HG03159 (cell line): Measurements from ENCODE around the gene TAF7.
"Not testable (repeated sequence)": the region's sequence is repeated elsewhere in the genome, so short reads cannot be mapped to it uniquely, and the experiment has no call there.

ENCODE experiments used
- ATAC-seq: cut with Tn5 transposase; IDR thresholded peaks from one replicate; pipeline ENCODE4 v1.9.1; 2021; ENCODE audit warnings: mild to moderate bottlenecking, moderate library complexity; ENCODE audit not compliant: unreplicated experiment

TAF7 gene

GRCh38 chr5:141320225-141321169 lies at the start of gene TAF7:
Gene TAF7 (minus strand): TSS chr5:141320784. CDS start chr5:141320044, 740 bp downstream.
- ATAC-seq, result peak; percentile 91

DNA sequence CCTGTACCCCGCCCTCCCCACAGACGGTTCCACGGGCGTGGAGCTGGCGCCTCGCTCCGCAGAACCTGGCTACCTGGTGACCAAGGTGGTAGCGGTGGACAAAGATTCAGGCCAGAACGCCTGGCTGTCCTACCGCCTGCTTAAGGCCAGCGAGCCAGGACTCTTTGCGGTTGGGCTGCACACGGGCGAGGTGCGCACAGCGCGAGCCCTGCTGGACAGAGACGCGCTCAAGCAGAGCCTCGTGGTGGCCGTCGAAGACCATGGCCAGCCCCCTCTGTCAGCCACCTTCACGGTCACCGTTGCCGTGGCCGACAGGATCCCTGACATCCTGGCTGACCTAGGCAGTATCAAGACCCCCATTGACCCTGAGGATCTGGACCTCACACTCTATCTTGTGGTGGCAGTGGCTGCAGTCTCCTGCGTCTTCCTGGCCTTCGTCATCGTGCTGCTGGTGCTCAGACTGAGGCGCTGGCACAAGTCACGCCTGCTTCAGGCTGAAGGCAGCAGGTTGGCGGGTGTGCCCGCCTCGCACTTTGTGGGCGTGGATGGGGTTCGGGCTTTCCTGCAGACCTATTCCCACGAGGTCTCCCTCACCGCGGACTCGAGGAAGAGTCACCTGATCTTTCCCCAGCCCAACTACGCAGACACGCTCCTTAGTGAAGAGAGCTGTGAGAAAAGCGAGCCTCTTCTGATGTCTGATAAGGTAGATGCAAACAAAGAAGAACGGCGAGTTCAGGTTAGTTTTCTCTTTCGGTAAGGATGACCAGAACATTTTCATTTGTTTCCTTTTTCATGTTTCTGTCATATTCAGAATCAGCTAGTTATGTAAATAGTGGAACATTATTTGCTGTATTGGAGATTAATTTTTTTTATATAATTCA lies 45.7 kb upstream of the TAF7 start:
- ATAC-seq, result no peak

- ATAC-seq, result no peak
Observed at GRCh38 chr5:141363952-141364660, 43.5 kb upstream of the TAF7 start, which contains the start of gene PCDHGA5. Gene PCDHGA5 (plus strand): TSS chr5:141364162. CDS start chr5:141364331, 169 bp downstream.

GRCh38 chr5:141362719-141363118 lies 42.1 kb upstream of the TAF7 start:
- ATAC-seq, result no peak

DNA sequence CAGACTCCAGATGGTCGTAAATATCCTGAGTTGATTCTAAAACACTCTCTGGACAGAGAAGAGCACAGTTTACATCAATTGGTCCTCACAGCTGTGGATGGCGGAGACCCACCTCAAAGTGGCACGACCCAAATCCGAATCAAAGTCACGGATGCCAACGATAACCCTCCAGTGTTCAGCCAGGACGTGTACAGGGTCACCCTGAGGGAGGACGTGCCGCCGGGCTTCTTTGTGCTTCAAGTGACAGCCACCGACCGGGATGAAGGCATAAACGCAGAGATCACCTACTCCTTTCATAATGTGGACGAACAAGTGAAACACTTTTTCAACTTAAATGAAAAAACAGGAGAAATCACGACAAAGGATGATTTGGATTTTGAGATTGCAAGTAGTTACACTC lies 40.1 kb upstream of the TAF7 start:
- ATAC-seq, result no peak

DNA sequence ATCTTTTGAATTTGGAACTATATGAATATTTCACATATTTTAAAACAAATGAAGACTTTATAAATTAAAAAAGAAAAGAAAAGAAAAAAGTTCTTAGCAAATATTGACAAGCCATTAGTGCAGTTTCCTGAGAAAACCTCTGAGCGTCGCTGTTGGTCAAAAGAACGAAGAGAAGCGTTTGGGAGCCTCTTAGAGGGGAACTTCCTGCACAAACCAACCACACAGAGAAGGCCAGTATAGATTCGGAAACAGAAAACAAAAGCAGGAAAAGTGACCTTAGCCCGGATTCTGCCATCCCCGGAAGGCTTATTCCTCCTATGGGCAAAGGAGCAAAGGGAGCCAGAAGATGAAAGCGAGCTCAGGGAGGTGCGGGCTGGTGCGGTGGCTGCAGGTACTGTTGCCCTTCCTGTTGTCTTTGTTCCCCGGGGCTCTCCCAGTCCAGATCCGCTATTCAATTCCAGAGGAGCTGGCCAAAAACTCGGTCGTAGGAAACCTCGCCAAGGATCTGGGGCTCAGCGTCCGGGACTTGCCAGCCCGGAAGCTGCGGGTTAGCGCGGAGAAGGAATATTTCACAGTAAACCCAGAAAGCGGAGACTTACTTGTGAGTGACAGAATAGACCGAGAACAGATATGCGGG lies 39.3 kb upstream of the TAF7 start, which contains the start of gene PCDHGB2:
Gene PCDHGB2 (plus strand): TSS at position 205 of the 637 bp plus-strand sequence. CDS start 142 bp downstream, at position 347.
- peak; percentile 57 for ATAC-seq

DNA sequence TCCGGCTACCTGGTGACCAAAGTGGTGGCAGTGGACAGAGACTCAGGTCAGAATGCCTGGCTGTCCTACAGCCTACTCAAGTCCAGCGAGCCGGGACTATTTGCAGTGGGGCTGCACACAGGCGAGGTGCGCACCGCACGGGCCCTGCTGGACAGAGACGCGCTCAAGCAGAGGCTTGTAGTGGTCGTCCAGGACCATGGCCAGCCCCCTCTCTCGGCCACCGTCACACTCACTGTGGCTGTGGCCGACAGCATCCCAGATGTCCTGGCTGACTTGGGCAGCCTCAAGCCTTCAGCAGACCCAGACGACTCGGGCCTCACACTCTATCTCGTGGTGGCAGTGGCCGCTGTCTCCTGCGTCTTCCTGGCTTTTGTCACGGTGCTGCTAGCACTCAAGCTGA lies 36.4 kb upstream of the TAF7 start:
- ATAC-seq, result no peak

DNA sequence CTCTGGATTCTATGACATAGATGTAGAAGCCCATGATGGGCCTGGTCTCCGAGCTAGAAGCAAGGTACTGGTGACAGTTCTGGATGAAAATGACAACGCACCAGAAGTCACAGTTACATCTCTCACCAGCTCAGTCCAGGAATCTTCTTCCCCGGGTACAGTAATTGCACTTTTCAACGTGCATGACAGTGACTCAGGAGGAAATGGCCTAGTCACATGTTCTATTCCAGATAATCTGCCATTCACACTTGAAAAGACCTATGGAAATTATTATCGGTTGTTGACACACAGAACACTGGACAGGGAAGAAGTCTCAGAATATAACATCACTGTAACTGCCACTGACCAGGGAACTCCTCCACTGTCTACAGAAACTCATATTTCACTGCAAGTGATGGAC lies 35.5 kb upstream of the TAF7 start:
- ATAC-seq, result no peak

GRCh38 chr5:141355641-141356040 lies 35.1 kb upstream of the TAF7 start:
- ATAC-seq, result no peak

DNA sequence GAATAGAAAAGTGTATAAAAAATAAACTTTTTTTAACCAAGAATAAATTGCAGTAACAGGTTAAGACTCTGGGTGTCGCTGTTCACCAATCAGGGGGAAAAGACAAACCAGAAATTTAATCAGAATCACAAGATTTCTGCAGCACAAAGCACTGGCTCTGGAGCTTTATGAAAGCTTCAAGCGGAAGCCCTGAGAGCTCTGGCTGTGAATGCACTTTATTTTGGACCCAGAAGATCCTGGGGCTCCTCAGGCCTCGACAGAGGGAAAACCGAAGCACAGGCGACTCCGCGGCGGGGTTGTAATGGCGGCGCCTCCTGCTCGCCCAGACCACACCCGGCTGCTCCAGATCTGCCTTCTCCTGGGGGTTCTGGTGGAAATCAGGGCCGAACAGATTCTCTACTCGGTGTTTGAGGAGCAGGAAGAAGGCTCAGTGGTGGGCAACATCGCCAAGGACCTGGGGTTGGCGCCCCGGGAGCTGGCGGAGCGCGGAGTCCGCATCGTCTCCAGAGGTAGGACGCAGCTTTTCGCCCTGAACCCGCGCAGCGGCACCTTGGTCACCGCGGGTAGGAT lies 34.4 kb upstream of the TAF7 start, which contains the start of gene PCDHGA4:
Gene PCDHGA4 (plus strand): TSS at position 122 of the 570 bp plus-strand sequence. CDS start 87 bp downstream, at position 209.
- no peak for ATAC-seq

GRCh38 chr5:141351591-141351990 lies 31.0 kb upstream of the TAF7 start:
- no peak for ATAC-seq

DNA sequence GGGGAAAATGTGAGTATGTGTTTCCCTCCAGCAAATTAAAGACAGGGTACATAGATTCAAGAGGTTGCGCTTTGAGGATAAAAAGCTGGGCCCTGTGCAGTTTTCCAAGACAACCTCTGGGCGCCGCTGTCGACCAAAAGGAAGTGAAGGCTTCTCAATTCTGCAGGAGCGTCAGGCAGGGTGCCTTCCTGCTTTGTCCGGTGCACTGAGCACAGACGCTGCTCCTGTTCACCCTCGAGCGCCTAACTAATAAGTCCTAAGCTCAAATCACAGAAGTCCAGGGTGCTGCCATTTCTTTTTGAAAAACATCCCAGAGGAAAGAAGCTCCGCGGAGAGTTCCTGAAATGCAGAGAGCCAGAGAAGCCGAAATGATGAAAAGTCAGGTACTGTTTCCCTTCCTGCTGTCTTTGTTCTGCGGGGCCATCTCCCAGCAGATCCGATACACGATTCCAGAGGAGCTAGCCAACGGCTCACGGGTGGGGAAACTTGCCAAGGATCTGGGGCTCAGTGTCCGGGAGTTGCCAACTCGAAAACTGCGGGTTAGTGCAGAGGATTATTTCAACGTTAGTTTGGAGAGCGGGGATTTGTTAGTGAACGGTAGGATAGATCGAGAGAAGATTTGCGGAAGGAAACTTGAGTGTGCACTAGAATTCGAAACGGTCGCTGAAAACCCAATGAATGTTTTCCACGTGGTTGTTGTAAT lies 29.5 kb upstream of the TAF7 start, which contains the start of gene PCDHGB1:
Gene PCDHGB1 (plus strand): TSS at position 183 of the 703 bp plus-strand sequence. CDS start 162 bp downstream, at position 345.
- ATAC-seq, result no peak

DNA sequence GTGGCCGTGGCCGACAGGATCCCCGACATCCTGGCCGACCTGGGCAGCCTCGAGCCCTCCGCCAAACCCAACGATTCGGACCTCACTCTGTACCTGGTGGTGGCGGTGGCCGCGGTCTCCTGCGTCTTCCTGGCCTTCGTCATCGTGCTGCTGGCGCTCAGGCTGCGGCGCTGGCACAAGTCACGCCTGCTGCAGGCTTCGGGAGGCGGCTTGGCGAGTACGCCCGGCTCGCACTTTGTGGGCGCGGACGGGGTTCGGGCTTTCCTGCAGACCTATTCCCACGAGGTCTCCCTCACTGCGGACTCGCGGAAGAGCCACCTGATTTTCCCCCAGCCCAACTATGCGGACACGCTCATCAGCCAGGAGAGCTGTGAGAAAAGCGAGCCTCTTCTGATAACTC lies 25.4 kb upstream of the TAF7 start:
- ATAC-seq, result not testable (repeated sequence)

GRCh38 chr5:141345327-141345726 lies 24.7 kb upstream of the TAF7 start:
- no peak for ATAC-seq

- ATAC-seq, result no peak
Observed at GRCh38 chr5:141343953-141344463, 23.4 kb upstream of the TAF7 start.

DNA sequence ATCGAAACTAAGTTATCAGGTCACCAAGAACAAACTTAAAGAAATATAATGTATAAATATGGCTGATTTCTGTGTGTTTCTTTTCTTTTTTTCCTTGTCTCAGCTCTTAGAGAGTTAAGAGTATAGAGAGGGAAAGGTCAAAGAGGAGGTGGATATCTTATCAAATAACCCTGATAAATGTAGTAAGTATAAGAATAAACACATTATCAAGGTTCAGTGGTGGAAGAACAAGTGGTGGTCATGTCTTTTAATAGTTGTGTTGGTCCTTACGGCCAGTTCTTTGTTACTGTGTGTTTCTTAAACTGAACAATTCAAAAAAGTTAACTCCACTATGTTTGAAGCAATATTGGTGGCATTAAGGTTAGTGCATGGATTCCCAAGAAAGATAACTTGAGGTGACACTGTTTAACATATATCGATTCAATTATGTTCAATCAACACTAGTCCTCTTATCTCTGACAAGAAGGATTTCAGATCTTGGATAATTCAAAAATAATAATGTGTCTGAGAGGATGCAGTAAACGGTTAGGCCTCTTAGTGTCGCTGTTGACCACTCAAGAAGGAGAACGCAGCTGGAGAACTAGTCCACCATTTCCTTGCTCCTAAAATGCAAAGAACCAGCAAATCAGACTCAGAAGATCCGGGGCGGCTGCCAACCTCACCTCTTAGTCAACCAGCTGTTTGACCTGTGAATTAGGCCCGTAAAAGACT lies 22.8 kb upstream of the TAF7 start, which contains the start of gene PCDHGA3:
Gene PCDHGA3 (plus strand): TSS at position 588 of the 711 bp plus-strand sequence. CDS start 205 bp downstream, outside the sequence.
- ATAC-seq, result no peak

DNA sequence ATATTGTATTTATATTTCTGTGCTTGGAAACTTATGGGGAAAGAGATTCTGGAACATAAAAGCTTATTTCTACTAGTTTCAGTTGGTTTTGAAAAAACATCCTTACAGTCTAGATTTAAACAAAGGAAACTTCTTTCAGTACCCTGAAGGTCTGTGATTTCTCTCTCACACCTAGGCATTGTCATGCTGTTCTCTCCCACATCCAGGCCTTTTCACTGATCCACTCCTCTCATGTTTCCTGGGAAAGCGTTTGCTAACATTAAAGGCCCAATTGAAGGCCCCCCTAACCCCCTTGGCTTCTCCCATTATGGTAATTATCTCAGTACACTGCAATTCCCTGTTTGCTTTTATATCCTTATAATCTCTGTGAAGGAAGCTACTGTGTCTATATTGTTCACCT lies 22.2 kb upstream of the TAF7 start:
- no peak for ATAC-seq

DNA sequence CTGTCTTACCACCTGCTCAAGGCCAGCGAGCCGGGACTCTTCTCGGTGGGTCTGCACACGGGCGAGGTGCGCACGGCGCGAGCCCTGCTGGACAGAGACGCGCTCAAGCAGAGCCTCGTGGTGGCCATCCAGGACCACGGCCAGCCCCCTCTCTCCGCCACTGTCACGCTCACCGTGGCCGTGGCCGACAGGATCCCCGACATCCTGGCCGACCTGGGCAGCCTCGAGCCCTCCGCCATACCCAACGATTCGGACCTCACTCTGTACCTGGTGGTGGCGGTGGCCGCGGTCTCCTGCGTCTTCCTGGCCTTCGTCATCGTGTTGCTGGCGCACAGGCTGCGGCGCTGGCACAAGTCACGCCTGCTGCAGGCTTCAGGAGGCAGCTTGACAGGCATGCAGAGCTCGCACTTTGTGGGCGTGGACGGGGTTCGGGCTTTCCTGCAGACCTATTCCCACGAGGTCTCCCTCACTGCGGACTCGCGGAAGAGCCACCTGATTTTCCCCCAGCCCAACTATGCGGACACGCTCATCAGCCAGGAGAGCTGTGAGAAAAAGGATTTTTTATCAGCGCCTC lies 20.3 kb upstream of the TAF7 start:
- ATAC-seq, result not testable (repeated sequence)
